Heart left ventricle (tissue), 13 donors: Measurements from ENCODE around the gene PCP4.

Experiments
- CTCF ChIP-seq, 12 donors: fragments of 200-600 bp; sonication (generic) in 4 of 12; IDR thresholded peaks; one replicate each; pipeline versions ENCODE4 v1.5.0 to v1.8.0; 2018 to 2022; ENCODE audit warnings: antibody characterized with exemption in 12 of 12, mild to moderate bottlenecking in 5 of 12
- POLR2A ChIP-seq, 2 donors: fragments of 450-650 bp; IDR thresholded peaks; one replicate each; pipeline ENCODE4 v1.6.1; 2017; ENCODE audit warnings: antibody characterized with exemption in 2 of 2, mild to moderate bottlenecking in 2 of 2, moderate library complexity in 2 of 2
- donor health status: ischemic (EF 13 %, LVEDD 7.1; RV severe dilation, severe dysfunction).
- donor health status: DM: no; HTN: yes; CAD: no.
- donor health status: DM: no; HTN: no; CAD: no.
- donor health status: ischemic (EF 25% LVEDD 6.9; RV normal size, moderate dysfunction).
- donor health status: ischemic (EF 25% LVEDD 5.7; RV mildly dilated, moderate dysfunction).
- donor health status: ischemic (EF 35%, LVEDD 5.7; RV mildly dilated, moderate dysfunction).
- donor health status: nonischemic (EF 11% LVEDD 7.7; RV severe dilation, severe dysfunction).
- donor health status: DM: yes; HTN: yes; CAD: no.
- donor health status: PGD.
- donor health status: ischemic (EF 29% LVEDD 5.4; RV normal size, mild dysfunction).
- donor health status: nonischemic (EF 23%, LVEDD 6.1; RV moderate dilation, normal function).

GRCh38 chr21:39972471-39972870 lies 105.2 kb downstream of the PCP4 start:
- no peak for TF ChIP-seq CTCF (IDR thresholded peaks at IDR 0.05)
- TF ChIP-seq POLR2A (IDR thresholded peaks at IDR 0.05): no peak
